Measurements from ENCODE around the gene IL20RA.
"Not testable (repeated sequence)": the region's sequence is repeated elsewhere in the genome, so short reads cannot be mapped to it uniquely, and the experiment has no call there.

The IL20RA gene
- total RNA-seq = 0 reads per million in 4 experiments

DNA sequence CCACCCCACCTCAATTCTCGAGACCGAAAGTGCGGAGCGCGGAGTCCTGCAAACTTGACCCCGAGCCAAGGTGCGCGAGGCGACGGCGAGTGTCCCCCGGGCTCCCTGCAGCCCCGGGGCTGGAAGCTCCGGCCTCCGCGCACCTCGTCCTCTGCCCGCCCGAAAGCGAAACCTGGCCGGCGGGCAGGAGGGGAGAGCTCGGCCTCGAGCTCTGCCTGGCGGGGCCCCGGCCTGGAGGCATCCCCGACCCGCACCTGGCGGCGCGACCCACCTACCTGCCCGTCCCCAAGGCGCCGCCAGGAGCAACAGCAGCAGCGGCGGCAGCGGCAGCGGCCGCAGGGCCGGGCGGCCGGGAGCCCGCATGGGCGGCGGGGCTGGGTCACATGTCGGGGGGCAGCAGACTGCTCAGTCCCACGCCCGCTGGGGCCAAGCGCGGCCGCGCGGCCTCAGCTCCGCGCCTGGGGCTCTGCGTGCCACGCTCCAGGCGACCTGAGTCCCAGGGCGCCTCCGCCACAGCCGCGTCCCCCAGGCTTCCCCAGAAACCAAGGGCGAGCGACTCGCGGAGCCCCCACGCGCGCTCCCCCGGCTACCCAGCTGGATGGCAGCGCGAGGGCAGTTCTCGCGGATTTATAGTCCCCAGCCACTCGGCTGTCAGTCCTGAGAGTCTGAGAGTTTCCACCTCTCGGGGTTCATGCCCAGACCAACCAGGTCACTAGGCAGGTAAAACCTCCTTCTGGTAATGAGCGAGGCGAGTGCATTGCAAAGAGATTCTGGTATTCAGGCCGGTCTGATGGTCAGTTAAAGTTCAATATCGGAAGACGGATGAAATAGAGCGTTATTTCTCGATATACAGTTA is at the start of gene IL20RA:
Gene IL20RA (minus strand): TSS at position 600 of the 856 bp plus-strand sequence. CDS start 237 bp downstream, at position 363.
- DNase-seq = no peak

DNA sequence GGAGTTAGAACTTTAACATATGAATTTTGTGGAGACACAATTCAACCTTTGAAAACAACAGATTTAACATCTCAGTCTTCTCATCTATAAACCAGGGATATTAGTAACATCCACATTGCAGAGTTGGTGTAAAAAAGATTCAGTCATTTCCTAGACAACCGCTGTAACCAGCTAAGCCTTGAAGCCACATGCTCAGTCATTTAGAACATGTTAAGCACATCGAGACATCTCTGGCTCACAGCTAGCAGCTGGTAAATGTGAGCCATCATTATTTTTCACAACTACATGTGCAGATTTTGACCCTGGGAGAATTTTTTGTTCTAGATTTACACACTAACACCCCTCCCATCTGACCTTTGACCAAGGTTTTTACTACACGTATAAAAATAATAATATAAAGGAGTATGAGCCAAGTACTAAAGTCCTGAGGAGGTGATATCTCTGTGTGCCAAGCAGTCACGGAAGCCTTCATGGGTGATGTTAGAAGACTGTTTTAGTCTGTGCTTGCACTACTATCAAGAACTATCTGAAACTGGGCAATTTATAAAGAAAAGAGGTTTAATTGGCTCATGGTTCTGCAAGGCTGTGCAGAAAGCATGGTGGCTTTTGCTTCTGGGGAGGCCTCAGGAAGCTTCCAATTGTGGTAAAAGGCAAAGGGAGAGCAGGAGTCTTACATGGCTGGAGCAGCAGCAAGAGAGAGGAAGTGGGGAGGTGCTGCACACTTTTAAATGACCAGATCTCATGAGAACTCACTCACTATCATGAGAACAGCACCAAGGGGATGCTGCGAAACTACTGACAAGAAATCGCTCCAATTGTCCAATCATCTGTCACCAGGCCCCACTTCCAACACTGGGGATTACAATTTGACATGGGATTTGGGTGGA is 48.7 kb upstream of the IL20RA start:
- DNase-seq = no peak

GRCh38 chr6:137092018-137092417 is 47.3 kb upstream of the IL20RA start:
- DNase-seq = no peak

DNA sequence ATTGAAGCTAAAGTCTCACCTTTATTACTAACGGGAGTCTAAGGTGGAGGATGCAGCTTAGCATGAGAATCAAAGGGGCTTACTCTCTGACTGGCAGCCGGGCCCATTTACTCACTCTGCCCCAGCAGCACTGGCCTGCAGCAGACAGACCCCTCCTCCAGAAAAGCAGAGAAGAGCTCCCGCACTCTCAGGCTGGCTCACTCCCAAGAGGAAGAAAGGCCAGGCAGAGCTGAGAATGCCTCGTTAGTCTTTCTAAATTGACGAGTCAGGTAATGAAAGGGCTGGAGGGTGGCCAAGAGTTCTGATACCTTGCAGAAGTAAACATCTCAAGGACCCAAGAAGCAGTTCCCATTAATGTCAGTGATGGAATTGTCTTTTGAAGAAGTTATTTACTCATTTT is 44.5 kb upstream of the IL20RA start:
- DNase-seq = no peak

- DNase-seq = no peak
Measured at GRCh38 chr6:137087902-137088301, 43.1 kb upstream of the IL20RA start.

DNA sequence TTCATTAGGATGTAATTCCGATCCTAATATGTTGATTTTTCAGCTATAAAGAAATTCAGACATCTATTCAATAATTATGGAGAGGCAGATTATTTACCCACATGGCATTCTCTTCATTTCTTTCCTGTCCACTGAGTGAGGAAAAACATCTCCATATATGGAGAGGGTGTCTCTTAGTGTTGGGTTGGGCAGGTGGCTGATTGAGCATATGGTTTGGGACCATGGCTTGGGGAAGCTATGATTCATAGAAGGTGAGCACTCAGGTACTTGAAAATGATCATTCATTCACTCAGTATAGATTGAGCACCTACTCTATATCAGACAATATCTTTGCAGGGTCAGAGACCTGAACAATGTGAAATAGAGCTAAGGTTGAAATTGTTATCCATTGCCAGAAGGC is 41.3 kb upstream of the IL20RA start:
- no peak for DNase-seq

DNA sequence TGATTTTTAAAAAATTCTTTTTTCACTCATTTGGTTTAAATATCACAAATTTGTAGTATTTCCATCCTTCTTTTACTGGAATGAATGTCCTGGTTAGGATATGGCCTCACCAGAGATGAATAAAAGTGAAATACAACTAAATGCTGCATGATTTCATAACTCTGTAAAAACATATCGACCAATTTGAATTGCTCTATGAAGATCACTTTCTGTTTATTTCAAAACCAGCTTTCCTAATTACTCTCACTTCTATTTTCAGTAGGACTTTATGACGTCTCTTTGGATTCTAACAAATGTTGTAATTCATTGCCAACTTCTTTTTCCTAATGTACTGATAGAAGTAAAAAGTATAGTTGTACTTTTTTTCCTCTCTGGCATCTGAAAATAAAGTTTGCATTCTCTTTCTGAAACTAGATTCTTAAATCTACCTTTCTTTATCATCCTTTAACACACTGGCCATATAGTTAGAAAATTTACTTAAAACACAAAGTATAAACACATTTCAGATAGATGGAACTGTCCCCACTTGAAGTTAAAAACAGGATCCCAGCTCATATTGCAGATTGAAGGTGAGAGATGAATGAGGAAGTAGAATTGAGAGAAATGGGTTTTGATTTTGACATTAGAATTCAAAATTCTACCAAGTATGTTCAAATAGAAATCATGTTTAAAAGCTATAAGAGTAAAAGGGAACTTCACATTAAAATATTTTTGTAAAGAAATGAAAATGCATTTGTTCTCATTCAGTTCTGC is 40.3 kb upstream of the IL20RA start:
- DNase-seq = no peak

DNA sequence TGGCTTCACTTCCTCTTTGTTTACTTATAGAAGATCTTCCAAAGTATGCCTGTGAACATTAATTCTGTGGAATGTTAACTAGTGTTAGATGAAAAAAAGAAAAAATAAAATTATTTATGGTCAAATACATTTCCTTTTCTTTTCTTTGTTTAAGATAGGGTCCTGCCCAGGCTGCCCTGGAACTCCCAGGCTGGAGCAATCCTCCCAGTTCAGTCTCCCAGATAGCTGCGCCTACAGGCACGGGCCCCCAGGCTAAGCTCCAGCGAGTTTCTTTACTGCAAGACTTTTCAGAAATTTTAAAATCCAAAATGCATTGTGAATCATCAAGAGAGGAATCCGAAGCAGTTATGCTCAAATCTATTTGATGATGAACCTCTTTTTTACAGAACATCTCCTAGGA is 39.3 kb upstream of the IL20RA start:
- no peak for DNase-seq

GRCh38 chr6:137081997-137082396 is 37.2 kb upstream of the IL20RA start:
- no peak for DNase-seq

DNA sequence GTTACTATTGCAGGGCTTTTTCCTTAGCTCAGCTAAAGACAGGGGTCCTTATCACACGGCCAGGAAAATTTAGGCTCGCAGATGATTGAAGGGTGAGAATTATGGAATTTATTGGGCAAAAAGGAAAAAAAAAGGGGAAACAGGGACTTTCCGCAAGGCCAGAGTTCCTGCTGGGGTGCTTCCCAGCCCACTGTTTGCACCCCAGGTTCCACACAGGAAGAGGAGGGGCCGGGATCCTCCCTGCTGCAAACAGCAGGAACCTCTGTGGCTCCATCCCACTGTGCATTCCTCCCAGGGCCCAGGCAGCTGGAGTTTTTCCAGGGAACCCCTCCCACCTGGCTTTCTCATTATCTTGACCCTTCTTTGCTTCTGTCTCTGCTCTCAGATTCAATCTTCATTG is 35.9 kb upstream of the IL20RA start:
- DNase-seq = no peak

DNA sequence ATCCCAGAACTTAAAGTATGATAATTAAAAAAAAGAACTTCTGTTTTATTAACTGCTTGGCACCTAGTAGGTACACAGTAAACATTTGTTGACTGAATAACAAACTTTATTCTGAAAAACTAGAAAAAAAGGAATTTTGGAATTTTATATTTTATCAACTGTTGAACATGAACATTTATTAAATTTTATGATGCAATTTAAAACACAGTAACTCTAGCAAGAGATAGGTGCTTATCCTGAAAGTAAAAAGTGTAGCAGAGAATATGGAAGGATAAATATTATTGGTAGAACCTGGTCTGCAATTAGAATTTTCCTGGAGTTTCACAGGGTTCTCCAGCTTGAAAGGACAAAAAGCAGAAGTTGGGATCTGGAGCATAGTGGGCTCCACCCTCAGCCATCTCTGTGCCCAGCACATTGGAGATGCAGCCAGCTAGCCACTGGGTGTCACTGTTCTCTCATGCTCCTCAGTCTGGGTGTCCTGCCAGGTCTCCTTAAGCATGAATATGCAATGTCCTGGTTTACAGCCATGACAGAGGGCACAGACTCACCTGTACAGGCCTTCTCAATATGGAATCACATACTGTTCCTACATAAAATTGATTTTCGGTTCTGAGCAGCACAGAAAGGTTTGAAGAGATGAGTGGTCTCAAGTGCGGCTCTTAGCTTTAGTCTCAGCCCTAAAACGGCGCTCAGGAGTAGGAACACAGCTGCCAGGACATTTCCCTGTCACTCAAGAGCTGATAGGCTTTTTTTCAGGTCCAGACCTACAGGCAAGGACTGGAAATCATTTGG is 31.7 kb upstream of the IL20RA start:
- peak; percentile 2 for DNase-seq

DNA sequence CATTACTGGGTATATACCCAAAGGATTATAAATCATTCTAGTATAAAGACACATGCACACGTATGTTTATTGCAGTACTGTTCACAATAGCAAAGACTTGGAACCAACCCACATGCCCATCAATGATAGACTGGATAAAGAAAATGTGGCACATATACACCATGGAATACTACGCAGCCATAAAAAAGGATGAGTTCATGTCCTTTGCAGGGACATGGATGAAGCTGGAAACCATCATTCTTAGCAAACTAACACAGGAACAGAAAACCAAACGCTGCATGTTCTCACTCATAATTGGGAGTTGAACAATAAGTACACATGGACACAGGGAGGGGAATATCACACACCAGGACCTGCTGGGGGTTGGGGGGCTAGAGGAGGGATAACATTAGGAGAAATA is 31.0 kb upstream of the IL20RA start:
- not testable (repeated sequence) for DNase-seq

GRCh38 chr6:137070303-137070702 is 25.5 kb upstream of the IL20RA start:
- DNase-seq = no peak

- no peak for DNase-seq
Measured at GRCh38 chr6:137067399-137067798, 22.6 kb upstream of the IL20RA start.

DNA sequence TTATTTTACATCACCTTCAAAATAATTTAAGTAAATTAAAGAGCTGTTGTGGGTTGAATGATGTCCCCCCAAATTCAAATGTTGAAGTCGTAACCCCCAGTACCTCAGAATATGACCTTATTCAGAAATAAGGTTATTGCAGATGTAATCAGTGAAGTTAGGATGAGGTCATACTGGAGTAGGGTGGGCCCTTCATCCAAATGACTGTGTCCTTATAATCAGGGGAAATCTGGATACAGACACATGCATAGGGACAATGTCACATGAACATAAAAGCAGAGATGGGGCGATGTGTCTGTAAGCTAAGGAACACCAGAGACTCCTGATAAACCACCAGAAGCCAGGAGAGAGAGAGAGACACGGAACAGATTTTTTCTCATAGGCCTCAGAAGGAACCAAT is 13.3 kb upstream of the IL20RA start:
- DNase-seq = no peak

DNA sequence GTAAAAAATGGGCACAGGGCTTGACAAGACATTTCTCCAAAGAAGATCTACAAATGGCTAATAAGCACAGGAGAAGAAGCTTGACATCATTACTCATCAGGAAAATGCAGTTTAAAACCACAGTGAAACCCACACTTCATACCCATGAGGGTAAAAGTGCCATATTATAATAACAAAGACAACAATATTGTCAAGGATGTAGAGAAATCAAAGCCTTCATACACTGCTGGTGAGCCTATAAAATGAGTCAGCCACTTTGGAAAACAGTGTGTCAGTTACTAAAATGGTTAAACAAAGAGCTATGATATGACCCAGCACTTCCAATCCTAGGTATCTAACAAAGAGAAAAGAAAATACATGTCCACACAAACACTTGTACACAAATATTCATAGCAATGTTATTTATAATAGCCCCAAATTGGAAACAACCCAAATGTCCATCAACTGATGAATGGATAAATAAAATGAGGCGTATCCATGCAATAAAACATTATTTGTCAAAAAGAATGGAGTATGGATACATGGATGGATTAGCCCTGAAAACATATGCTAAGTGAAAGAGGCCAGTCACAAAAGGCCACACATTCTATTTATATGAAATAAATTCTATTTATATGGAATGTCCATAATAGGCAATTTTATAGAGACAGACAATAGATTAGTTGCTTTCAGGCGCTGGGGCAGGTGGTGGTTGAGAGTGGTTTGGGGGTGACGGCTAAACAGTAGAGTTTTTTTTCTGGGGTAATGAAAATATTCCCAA is 11.5 kb upstream of the IL20RA start:
- DNase-seq = no peak

GRCh38 chr6:137051790-137052472 is 7.2 kb upstream of the IL20RA start:
- no peak for DNase-seq

DNA sequence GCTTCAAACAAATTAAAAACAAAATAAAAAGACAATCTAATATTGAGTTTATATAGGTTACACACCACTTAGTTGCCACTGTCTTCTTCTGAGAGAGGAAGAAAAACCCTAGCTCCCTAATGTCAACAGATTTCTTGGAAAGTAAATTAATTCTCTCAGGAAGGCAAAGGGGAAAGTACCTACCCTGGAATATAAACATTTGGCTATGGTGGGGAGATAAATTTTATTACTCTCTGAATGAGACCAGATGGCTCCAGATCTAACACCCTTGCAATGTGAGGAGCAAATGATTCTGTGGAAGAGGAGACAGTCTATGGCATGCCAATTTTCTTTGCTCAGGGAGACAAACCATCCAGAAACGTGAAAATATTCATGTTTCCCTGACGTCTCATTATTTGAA is 4.3 kb upstream of the IL20RA start:
- no peak for DNase-seq

DNA sequence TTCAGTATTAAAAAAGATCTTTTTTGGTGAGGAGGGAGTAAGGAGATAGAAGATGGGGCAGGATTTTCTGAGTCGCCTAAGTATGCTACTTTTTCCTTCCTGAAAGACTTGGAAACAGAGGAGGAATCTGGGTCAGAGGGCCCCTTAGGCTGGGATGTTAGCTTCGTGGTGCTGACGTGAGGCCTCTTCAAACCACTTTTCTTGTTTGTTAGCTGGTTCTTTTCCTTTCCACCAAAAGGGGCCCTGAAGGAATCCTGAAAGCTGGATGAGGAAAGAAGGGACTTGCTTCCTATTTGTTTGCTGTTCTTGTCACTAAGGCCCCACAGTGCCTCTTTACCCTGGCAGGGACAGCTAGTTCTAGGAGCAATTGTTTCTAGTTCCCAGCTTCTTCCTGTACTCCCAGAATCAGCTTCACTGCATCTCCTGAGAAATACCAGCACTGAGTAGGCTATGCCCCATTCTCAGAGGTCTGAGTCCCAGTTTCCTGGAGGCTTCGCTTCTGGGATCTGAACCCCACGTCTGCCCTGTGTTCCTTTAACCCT is 2.2 kb upstream of the IL20RA start:
- DNase-seq = no peak

GRCh38 chr6:137045222-137045789 is 541 bp upstream of the IL20RA start:
- DNase-seq = no peak
